Mesendoderm (in vitro differentiated cells): ENCODE data around the gene CST9.
A peak's percentile ranks its signal among the peaks of the same experiment; 100 is the strongest.

Source experiments
- DNase-seq: peaks from one replicate; pipeline ENCODE4 v3.0.0; 2013
- H2AK5ac ChIP-seq: 2 replicates; pipeline ENCODE4 v1.6.1; 2013; ENCODE audit warnings: low read length, inconsistent platforms
- H2BK120ac ChIP-seq: 2 replicates; pipeline ENCODE4 v1.6.1; 2013; ENCODE audit warnings: low read depth, mild to moderate bottlenecking, low read length, moderate library complexity, mixed read lengths
- H2BK15ac ChIP-seq: replicated peaks from 2 replicates; pipeline ENCODE4 v1.6.1; 2013; ENCODE audit warnings: low read depth, mild to moderate bottlenecking, moderate library complexity
- H2BK5ac ChIP-seq: 2 replicates; pipeline ENCODE4 v1.6.1; 2013; ENCODE audit warnings: low read length, inconsistent platforms
- H3K18ac ChIP-seq: 2 replicates; pipeline ENCODE4 v1.6.1; 2013; ENCODE audit warnings: mild to moderate bottlenecking, low read length, mixed read lengths
- H3K23ac ChIP-seq: one replicate; pipeline ENCODE4 v1.6.1; 2013; ENCODE audit warnings: low read length
- H3K27ac ChIP-seq: 2 replicates; pipeline ENCODE4 v1.5.1; 2013; ENCODE audit warnings: low read depth, mild to moderate bottlenecking, inconsistent platforms, low read length, moderate library complexity
- H3K27me3 ChIP-seq: 2 replicates; pipeline ENCODE4 v1.6.1; 2013; ENCODE audit warnings: low read length, control low read depth, mild to moderate bottlenecking, inconsistent platforms; ENCODE audit not compliant: insufficient read depth, poor library complexity
- H3K36me3 ChIP-seq: 2 replicates; pipeline ENCODE4 v1.6.1; 2013; ENCODE audit warnings: low read length, inconsistent platforms; ENCODE audit not compliant: control insufficient read depth, insufficient read depth
- H3K4ac ChIP-seq: one replicate; pipeline ENCODE4 v1.6.1; 2013; ENCODE audit warnings: low read depth, mild to moderate bottlenecking, low read length, moderate library complexity
- H3K4me1 ChIP-seq: 2 replicates; pipeline ENCODE4 v1.6.1; 2013; ENCODE audit warnings: low read depth, low read length, inconsistent platforms; ENCODE audit not compliant: control insufficient read depth
- H3K4me2 ChIP-seq: 2 replicates; pipeline ENCODE4 v1.6.1; 2013; ENCODE audit warnings: low read length
- H3K4me3 ChIP-seq: 2 replicates; pipeline ENCODE4 v1.5.1; 2013; ENCODE audit warnings: mild to moderate bottlenecking, low read length
- H3K56ac ChIP-seq: one replicate; pipeline ENCODE4 v1.6.1; 2013; ENCODE audit warnings: low read length
- H3K79me1 ChIP-seq: 2 replicates; pipeline ENCODE4 v1.6.1; 2013; ENCODE audit warnings: low read length, inconsistent platforms
- H3K79me2 ChIP-seq: 2 replicates; pipeline ENCODE4 v1.6.1; 2013; ENCODE audit warnings: mild to moderate bottlenecking, low read length; ENCODE audit not compliant: control insufficient read depth, insufficient read depth
- H3K9ac ChIP-seq: 2 replicates; pipeline ENCODE4 v1.6.1; 2013; ENCODE audit warnings: low read length, inconsistent platforms
- H4K5ac ChIP-seq: one replicate; pipeline ENCODE4 v1.6.1; 2013; ENCODE audit warnings: low read length
- H4K8ac ChIP-seq: one replicate; pipeline ENCODE4 v1.6.1; 2013; ENCODE audit warnings: low read depth, mild to moderate bottlenecking, control low read depth, low read length, moderate library complexity
- WGBS: extraction: QIAGEN DNeasy Blood & Tissue Kit; methylation state at CpG from one replicate; pipeline ENCODE4 v1.1.7; 2013; ENCODE audit warnings: low lambda C conversion rate, missing lambda C conversion rate; ENCODE audit not compliant: insufficient coverage; ENCODE audit errors: extremely low coverage; 5-methylcytosine and 5-hydroxymethylcytosine counted together

CST9 gene

DNA sequence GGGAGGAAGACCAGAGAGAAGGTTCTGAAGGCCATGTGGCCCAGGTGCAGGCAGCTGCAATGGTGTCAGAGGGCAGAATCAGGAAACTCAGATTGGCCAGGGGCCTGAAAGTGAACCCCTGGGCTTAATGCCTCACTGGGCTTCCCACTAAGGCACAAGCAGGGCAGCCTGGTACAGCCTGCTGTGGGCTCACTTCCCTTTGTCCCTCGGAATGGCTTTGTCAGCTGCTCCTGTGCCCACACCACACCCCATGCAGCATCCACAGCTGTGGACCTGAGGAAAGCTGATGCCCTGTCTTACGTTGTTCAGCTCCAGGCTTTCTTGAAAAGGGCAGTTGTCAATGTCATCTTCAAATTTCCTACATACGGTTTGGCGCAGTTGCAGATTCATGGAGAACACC is 2.4 kb downstream of the CST9 start:
- Histone ChIP-seq H3K56ac (no peak overlapping the region), H3K36me3 (no peaks in the 10 kb centered on the region), H3K79me1 (no peaks in the 10 kb centered on the region), H3K4me2 (no peak overlapping the region), H4K5ac (no peak overlapping the region), H2BK15ac (no peak overlapping the region), H3K18ac (no peak overlapping the region), H3K79me2 (no peaks in the 10 kb centered on the region), H3K4ac (no peak overlapping the region), H3K27ac (no peak overlapping the region), H4K8ac (no peak overlapping the region), H3K4me1 (no peaks in the 10 kb centered on the region), H3K23ac (no peak overlapping the region), H2BK120ac (no peak overlapping the region), H3K9ac (no peak overlapping the region), H2AK5ac (no peak overlapping the region), H3K4me3 (no peak overlapping the region), H2BK5ac (no peak overlapping the region), H3K27me3 (no peaks in the 10 kb centered on the region)
- WGBS, result no CpG with 5 or more reads among the region's 4 CpGs
- DNase-seq, result no peak

DNA sequence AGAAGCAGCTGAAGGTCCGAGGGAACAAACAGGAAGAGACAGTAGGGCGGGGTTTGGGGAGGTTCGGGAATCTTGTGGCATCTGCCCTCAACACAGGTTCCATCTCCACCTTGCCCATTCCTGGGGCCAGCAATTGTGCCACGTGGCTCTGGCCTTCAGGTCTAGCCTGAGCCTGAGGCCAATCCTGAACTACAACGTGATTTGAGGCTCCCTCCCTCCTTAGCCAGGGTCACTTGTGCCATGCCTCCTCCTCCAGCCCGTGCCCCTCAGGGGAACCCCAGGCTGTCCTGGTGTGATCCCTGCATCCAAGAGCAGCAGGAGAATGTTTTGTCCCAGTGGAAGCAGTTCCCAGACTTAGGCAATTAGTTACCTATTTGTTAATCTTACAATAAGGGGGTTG is 3.0 kb downstream of the CST9 start:
- Histone ChIP-seq H3K27me3 (no peaks in the 10 kb centered on the region), H3K4me1 (no peaks in the 10 kb centered on the region), H3K9ac (no peak overlapping the region), H2BK5ac (no peak overlapping the region), H2BK120ac (no peak overlapping the region), H3K4me3 (no peak overlapping the region), H3K56ac (no peak overlapping the region), H3K36me3 (no peaks in the 10 kb centered on the region), H2BK15ac (no peak overlapping the region), H3K79me2 (no peaks in the 10 kb centered on the region), H4K8ac (no peak overlapping the region), H3K79me1 (no peaks in the 10 kb centered on the region), H3K23ac (no peak overlapping the region), H3K18ac (no peak overlapping the region), H3K4me2 (no peak overlapping the region), H3K4ac (no peak overlapping the region), H3K27ac (no peak overlapping the region), H4K5ac (no peak overlapping the region), H2AK5ac (no peak overlapping the region)
- DNase-seq, result no peak
- no CpG with 5 or more reads among the region's 6 CpGs for WGBS

GRCh38 chr20:23602241-23602640 is 3.5 kb downstream of the CST9 start:
- H3K79me2 ChIP-seq, result no peaks in the 10 kb centered on the region
- H2BK15ac ChIP-seq, result no peak overlapping the region
- H3K56ac ChIP-seq, result no peak overlapping the region
- H2BK5ac ChIP-seq, result no peak overlapping the region
- no peaks in the 10 kb centered on the region for H3K27me3 ChIP-seq
- H3K9ac ChIP-seq, result no peak overlapping the region
- no peak for DNase-seq
- no peaks in the 10 kb centered on the region for H3K4me1 ChIP-seq
- no peak overlapping the region for H2BK120ac ChIP-seq
- H4K8ac ChIP-seq, result no peak overlapping the region
- H3K36me3 ChIP-seq, result no peaks in the 10 kb centered on the region
- no CpG with 5 or more reads among the region's 2 CpGs for WGBS
- H3K4me2 ChIP-seq, result no peak overlapping the region
- no peak overlapping the region for H3K23ac ChIP-seq
- no peak overlapping the region for H2AK5ac ChIP-seq
- H3K18ac ChIP-seq, result no peak overlapping the region
- no peaks in the 10 kb centered on the region for H3K79me1 ChIP-seq
- no peak overlapping the region for H3K4me3 ChIP-seq
- H3K4ac ChIP-seq, result no peak overlapping the region
- no peak overlapping the region for H3K27ac ChIP-seq
- H4K5ac ChIP-seq, result no peak overlapping the region

- Histone ChIP-seq H3K4me3 (no peak overlapping the region), H4K5ac (no peak overlapping the region), H3K27me3 (no peaks in the 10 kb centered on the region), H3K4me2 (no peak overlapping the region), H3K27ac (no peak overlapping the region), H3K36me3 (no peaks in the 10 kb centered on the region), H3K56ac (no peak overlapping the region), H3K79me2 (no peaks in the 10 kb centered on the region), H3K18ac (no peak overlapping the region), H2BK15ac (no peak overlapping the region), H2BK120ac (no peak overlapping the region), H3K4ac (no peak overlapping the region), H3K23ac (no peak overlapping the region), H2BK5ac (no peak overlapping the region), H4K8ac (no peak overlapping the region), H3K9ac (no peak overlapping the region), H3K4me1 (no peaks in the 10 kb centered on the region), H2AK5ac (no peak overlapping the region), H3K79me1 (no peaks in the 10 kb centered on the region)
- no CpG with 5 or more reads among the region's 4 CpGs for WGBS
- DNase-seq, result peak; percentile 24
Observed at GRCh38 chr20:23601715-23602114, 4.0 kb downstream of the CST9 start.

DNA sequence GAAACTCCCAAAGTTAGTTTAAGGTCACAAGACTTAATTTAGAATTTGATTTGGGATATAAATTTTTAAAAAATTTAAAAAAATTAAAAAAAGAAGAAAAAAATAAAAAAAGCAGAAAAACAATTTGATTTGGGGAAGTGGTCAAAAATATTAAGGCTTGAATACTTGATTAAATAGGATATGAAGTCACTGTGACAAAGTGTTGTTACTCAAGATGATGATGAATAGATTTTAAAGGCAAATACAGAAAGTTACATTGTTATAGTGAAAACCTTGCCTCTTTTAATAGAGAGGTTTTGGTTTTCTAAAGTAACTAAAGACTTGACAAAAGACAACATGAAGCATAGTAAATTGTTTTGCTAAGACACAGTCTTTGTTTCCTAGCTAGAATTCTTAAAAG is 7.2 kb downstream of the CST9 start:
- no peak for DNase-seq
- Histone ChIP-seq H3K4me1 (no peaks in the 10 kb centered on the region), H3K79me1 (no peaks in the 10 kb centered on the region), H3K36me3 (no peaks in the 10 kb centered on the region), H3K4me2 (no peak overlapping the region), H3K79me2 (no peaks in the 10 kb centered on the region), H3K27ac (no peak overlapping the region), H2AK5ac (no peak overlapping the region), H3K9ac (no peak overlapping the region), H3K4me3 (no peak overlapping the region), H2BK15ac (no peak overlapping the region), H3K56ac (no peak overlapping the region), H3K4ac (no peak overlapping the region), H3K18ac (no peak overlapping the region), H4K8ac (no peak overlapping the region), H4K5ac (no peak overlapping the region), H2BK120ac (no peak overlapping the region), H3K27me3 (no peaks in the 10 kb centered on the region), H3K23ac (no peak overlapping the region), H2BK5ac (no peak overlapping the region)

DNA sequence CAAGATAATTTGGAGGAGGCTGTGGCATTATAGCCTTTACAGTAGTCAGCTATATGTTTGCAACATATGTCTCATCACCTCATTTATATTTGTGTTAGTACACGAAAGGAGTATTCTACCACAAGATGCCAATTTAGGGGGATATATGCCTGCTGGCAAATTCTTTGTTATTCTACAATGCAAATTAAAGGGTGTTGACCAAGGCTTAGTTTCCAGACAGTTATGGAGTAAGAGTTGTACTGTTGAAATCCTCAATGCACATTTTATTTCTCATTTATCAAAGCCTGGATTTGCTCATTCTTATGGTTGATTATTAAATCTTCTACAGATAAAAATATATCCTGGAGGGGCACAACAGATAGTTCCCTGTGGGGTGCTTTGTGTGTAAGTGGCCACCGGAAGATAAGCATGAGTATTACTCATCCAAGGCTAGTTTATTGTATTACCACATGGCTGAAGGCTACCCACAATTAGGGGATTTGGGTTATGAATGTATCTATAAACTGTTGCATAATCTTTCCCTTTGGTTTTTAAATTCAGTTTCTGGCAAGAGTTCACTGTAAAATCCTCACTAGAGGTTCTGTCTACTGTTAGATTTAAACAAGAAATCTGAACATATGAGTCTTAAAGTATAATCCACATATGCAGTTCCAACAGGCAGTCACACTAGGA is 9.0 kb downstream of the CST9 start:
- H2BK5ac ChIP-seq, result no peak overlapping the region
- no peaks in the 10 kb centered on the region for H3K79me2 ChIP-seq
- H3K4ac ChIP-seq, result no peak overlapping the region
- no peak overlapping the region for H4K5ac ChIP-seq
- H3K27me3 ChIP-seq, result no peaks in the 10 kb centered on the region
- no peaks in the 10 kb centered on the region for H3K79me1 ChIP-seq
- no peak overlapping the region for H3K18ac ChIP-seq
- no peak overlapping the region for H3K23ac ChIP-seq
- H2BK15ac ChIP-seq, result no peak overlapping the region
- no peak overlapping the region for H3K4me2 ChIP-seq
- H2BK120ac ChIP-seq, result no peak overlapping the region
- no peak overlapping the region for H3K9ac ChIP-seq
- no peak for DNase-seq
- H2AK5ac ChIP-seq, result no peak overlapping the region
- no peak overlapping the region for H3K4me3 ChIP-seq
- H3K4me1 ChIP-seq, result no peaks in the 10 kb centered on the region
- H4K8ac ChIP-seq, result no peak overlapping the region
- WGBS, result no CpG with 5 or more reads among the region's 2 CpGs
- no peak overlapping the region for H3K56ac ChIP-seq
- H3K36me3 ChIP-seq, result no peaks in the 10 kb centered on the region
- no peak overlapping the region for H3K27ac ChIP-seq
